SH-SY5Y (cell line): Measurements from ENCODE around the gene SKIC8.

ENCODE experiments used
- GATA2 ChIP-seq: IDR thresholded peaks from 2 replicates; pipeline ENCODE4 v1.6.1; 2011; ENCODE audit warnings: mild to moderate bottlenecking, low read depth, low read length
- GATA3 ChIP-seq: IDR thresholded peaks from 2 replicates; pipeline ENCODE4 v1.6.1; 2011; ENCODE audit warnings: low read depth, mild to moderate bottlenecking, low read length, moderate library complexity

- no peak for TF ChIP-seq GATA3
- no peak for TF ChIP-seq GATA2
Measured at GRCh38 chr15:78342021-78342420, 42.6 kb upstream of the SKIC8 start.
